Activated CD4-positive, alpha-beta T cell treated with anti-CD3 and anti-CD28 coated beads for 1 hour (primary cell): Measurements from ENCODE around the gene OBP2A.
A peak's percentile ranks its signal among the peaks of the same experiment; 100 is the strongest.
"Not testable (repeated sequence)": the region's sequence is repeated elsewhere in the genome, so short reads cannot be mapped to it uniquely, and the experiment has no call there.

ENCODE experiments used
- DNase-seq: peaks from one replicate; pipeline ENCODE4 v3.0.0-alpha.2; 2020

The OBP2A gene

DNA sequence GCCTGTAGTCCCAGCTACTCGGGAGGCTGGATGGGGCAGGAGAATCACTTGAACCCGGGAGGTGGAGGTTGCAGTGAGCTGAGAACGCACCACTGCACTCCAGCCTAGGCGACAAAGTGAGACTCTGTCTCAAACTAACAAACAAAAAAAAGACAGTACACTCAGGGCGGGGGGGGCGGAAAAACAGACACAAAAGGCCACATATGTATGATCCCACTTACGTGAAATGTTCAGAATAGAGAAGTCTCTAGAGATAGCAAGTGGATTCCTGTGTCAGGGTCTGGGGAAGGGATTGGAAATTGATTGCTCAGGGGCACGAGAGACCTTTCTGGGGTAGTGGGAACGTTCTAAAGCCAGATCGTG, 33.7 kb upstream of the OBP2A start:
- no peak for DNase-seq

DNA sequence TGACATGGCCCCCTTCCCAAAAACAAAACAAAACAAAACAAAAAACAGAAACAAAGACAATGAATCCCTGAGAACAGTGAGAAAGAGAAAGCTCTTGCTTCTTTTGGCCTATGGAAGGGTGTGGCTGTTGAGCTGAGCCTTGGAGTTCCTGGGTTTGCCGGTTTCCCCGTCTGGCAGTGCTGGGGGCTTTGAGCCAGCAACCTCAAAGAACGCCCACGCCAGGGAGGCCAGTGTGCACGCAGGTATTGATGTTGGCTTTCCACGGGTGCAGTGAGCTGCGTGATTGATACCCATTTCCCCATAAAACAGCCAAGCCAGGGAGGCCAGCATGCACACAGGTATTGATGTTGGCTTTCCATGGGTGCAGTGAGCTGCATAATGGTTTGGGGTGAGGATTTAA, 33.0 kb upstream of the OBP2A start:
- DNase-seq = no peak

DNA sequence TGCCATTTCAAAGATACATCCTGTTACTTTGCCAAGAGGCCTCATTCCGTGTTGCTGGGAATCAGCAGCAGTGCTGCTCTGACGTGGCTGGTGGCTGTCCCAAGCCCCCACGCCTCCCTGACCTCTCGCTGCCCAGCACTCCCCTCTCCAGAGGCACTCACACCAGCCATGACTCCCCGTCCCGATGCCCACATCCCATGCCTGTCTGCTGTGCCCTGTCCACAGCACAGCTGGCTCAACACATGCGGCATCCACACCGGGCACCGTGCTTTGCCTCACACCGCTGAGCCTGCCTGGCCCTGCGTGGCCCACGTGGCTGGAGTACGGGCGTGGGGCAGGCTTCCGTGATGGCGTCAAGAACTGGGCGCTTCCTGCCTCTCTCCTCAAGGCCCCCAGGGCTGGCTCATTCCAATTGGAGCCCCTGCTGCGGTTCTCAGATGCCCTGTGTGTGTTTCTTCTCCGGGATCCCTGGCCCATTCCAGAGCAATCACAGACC, 32.5 kb upstream of the OBP2A start:
- DNase-seq = no peak

DNA sequence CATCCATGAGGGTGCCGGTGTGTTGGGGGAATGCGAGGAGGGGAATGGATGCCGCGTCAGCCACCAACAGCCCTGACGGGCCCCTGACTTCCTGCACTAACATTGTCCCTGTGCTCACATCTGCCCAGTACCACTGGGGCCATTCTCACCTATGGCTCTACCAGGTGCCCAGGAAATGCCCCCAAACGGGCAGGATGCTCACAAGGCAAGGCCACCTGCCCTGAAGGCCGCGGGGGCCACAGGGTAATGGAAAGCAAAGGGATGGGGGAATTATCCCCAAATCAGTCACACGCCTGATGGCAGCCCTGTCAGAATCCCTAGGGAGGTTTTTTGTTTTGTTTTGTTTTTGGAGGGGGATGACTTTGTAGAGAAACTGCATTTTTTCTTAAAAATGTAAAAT, 32.0 kb upstream of the OBP2A start:
- DNase-seq = not testable (repeated sequence)

DNA sequence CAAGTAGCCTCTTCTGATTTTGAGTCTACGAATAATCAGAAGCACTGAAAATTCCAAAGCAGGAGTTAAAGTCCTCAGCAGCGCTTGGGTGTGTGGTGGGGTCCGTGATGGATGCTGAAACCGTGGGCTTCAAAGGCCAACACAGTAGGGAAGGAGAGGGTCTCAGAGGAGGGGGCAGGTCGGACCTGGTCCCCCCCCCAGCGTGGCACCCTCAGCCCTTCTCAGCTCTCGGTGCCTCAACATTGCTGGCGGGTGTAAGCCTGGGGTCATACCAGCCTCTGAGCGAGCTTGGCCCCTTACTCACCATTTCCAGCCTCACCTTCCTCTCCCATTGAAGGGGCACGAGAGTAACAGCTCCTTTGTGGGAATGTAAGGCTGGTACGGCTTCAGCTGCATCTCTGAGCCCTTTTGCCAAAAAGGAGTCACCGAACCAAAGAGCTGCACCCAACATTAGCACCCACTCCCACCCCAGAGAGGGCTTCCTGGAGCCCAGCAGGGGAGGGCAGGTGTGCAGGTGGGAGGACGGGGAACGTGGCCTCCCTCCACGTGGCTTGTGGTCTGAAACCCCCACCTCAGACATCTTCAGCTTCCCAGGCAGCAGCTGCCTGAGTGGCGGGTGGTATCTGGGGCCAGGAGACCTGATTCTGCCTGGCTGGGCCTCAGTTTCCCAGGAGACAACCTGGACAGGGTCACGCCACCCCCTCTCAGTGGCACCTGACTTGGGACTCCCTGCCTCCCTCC, 31.4 kb upstream of the OBP2A start:
- DNase-seq = no peak

DNA sequence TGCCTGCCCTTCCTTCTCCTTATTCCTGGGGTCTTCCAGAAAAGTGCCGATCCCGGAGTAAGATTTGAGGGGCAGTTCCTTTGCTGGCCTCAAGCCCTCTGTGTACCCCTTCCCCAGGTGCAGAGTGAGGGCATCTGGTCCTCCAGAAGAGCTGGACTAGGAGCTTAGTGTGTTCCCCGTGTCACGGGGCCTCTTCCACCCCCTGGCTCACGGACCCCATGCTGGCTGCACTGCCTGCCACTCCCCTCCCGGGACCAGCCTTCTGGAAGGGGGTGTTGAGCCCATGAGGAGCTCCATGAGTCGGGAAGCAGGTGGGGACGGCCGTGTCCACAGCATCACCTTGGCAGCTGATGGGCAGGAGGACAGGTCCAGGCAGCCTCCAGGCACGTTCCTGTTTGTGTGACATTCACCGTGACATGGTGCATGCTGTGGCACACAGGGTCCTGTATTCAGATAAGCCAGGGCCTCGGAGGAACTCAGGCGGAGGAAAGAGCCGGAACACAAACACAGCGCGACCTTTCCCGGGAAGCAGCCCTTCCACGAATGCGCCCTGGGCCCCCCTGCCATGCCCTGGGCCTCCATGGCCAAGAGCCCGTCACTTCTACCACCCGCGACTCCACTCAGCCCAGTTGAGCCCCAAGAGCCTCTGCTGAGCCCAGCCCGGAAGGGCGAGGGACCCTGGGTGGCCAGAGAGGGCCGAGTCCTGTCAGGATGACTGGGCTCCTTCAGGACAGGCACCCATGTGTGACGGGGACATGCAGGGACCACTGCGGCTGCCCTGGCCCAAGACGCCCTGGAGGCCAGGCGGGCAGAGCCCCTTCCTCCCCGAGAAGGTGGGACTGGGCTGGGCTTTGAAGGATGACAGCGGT, 30.6 kb upstream of the OBP2A start:
- DNase-seq = no peak

DNA sequence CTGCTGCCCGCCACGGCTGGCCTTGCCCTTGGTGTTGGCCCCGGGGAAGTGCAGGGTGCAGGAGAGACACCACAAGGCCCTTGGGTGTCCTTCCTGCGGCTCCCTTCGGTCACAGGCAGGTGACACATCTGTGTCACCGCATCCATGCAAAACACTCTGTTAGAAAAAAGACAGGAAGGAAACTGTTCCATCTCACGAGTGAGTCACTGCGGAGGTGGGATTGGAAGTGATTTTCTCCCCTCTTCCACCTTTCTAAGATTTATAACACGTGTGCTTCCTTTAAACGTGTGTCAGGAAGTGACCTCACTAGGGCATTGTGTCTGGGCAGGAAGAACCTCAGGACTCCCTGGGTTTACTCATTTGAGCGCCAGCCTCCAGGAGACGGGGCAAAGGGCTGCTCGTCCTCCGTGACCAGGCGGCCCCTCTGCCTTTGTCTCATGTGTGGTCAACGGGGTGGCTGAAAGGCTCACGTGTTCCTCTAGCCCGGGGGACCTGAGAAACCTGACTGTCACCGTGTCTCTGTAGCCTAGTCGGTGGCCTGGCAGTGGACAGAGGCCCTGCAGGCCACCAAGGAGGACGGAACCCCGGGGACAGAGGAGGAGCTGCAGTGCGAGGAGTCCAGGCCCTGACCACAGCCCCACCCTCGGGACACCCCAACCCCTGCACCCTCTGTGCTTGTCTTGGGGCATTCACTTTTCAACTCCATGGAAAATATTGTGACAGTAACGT, 29.6 kb upstream of the OBP2A start:
- DNase-seq = no peak

DNA sequence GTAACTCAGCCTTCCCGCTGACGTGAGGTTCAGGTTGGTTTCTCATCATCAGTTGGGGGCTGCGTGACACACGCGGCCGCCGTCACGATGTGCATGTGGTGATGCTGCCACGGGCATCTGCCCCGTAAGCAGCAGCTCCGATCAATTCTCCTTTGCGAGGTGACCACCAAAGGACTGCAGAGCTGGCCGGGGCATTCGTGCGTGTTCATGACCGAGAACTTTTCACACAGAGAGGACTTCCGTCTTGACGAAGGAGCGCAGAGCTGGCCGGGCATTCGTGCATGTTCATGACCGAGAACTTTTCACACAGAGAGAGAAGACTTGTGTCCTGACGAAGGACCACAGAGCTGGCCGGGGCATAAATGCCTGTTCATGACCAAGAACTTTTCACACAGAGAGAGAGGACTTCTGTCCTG, 28.5 kb upstream of the OBP2A start:
- no peak for DNase-seq

DNA sequence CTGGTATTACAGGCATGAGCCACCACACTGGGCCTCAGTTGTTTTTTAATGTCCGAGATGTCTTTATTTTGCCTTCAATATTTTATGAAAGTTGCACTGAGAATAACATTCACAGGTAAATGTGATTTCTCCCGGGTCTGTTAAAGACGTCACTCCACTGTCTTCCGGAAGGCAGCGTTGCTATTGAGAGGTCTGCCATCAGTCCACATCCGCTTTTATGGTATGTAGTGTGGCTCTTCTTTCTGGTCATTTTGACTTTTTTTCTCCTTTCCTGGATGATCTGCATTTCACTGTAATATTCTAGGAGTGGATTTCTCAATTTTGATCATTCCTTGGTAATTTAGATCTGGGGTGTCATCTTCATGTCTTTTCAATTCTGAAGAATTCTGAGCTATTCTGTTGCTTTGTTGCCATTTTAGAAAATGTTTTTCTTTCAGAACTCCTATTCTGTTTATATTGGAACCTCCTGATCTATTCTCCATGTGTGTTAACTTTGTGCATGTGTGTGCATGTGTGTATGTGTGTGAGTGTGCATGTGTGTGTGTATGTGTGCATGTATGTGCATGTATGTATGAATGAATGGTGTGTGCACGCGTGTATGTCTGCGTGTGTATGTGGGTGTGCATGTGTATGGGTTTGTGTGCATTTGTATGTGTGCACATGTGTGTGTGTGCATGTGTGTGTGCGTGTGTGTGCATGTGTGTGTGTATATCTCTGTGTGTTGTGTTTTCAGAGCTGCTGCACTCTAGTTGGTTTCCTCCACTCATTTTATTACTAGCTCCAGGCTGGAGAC, 26.6 kb upstream of the OBP2A start:
- DNase-seq = no peak

DNA sequence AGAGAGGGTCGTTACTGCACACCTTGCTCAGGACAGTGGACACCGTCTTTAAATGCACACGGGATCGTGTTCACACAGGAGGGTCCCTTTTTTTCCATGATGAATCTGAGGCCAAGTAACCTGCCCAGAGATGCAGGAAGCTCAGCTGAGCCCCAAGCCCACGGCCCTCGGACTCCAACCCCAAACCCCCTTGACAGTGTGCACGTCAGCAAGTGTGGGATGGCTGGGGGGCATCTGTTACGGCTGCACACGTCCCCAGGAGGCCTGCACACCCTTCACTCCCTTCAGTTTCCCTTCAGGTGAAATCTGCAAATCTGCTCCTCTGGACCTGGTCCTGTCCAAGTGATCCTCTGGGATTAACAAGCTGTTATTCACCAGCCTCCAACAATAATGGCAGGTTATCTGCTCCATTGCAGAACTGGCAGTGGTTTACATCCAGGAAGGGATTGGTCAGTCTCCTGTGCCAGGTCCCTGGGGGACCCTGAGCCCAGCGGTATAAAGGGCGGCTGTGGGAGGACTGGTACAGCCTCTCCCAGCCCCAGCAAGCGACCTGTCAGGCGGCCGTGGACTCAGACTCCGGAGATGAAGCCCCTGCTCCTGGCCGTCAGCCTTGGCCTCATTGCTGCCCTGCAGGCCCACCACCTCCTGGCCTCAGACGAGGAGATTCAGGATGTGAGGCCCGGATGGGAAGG, 24.9 kb upstream of the OBP2A start, which contains the start of gene LCN1:
TSS of gene LCN1 (plus strand) at position 525 of the 692 bp plus-strand sequence. CDS start at position 583, 58 bp downstream.
- no peak for DNase-seq

DNA sequence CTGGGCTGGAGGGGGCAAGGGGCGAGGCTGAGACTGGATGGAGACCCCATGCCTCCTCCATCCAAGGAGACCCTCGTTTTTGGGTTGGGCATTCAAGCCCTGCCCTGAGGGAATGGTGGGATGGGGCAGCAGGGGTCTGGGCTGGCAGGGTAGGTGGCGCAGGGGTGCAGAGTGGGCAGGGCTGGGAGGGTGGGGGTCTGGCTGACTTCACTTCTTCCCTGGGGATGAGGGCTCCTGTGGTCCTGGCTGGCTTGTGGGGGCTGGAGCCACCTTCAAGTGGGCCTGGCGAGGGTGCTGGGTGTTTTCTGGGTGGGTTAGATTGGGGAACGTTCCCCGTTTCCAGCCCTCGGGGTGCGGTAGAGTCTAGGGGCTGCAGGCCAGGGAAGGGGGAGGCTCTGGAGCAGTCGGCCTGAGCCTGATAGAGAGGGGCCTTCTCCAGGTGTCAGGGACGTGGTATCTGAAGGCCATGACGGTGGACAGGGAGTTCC, 24.3 kb upstream of the OBP2A start:
- DNase-seq = no peak

DNA sequence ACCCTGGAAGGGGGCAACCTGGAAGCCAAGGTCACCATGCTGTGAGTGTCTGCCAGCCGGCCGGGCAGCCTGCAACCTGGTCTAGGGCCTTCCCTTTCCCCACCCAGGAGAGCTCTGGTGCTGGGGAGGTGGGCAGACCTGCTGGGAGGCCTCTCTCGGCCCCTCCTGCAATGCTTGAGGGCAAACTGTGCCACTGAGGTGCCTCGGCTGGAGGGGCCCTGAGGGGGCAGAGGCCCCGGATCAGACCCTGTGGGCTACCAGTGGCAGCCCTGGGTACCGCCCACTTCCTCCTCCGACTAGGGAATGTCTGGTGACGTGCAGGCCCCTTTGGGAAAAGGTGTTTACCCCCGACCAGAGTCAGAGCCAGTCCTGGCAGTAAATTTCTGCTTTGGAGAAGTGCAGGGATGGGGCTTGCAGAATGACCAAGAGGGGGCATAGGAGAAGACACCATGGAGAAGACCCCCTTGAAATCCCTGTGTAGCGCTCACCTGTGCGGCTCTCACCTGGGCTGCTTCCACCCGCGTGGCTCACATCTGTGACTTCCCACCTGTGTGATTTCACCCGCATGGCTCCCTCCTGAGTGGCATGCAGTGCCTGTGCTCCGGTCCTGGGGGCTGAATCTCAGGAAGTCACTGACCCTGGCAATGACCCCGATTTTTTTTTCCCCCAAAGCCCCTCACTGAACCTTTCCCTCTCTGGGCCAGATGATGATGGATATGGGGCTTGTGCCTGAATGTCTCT, 23.6 kb upstream of the OBP2A start:
- DNase-seq = peak; percentile 3

DNA sequence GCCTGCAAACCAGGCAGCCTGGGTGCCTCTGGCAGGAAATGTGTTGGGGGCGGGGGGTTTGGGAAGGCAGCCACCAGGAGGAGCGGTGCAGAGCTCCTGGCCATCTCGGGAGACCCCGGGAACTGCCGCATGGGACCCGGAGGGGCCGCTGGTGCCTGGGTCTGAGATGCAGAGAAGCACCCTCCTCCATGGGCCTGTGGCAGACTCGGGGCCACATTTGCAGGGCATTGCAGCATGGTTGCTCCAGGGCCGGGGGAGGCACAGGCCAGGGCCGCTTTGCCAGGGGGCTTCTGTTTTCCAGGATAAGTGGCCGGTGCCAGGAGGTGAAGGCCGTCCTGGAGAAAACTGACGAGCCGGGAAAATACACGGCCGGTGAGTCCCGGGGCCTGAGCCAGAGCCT, 23.0 kb upstream of the OBP2A start:
- no peak for DNase-seq

DNA sequence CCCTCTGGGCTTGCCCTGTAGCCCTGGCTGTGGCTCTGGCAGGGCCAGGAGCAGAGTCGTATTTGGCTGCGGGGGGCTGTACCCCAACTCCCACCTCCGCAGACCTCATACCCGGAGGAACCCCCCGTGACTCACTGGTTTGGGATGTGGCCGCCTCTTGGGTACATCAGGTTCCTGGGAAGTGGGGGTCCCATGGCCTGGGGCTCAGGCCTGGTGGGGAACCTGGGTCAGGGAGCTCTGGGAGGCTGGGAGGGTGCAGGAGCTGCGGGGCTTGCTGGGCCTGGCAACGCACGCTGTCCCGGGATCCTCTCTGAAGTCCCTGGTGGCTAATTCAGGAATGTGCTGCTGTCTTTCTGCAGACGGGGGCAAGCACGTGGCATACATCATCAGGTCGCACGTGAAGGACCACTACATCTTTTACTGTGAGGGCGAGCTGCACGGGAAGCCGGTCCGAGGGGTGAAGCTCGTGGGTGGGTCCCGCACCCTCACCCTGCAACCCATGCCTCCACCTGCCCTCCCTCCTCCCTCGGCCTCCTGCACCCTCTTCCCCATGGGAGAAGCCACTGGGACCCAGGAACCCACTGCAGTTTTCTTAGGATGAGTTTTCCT, 22.3 kb upstream of the OBP2A start:
- peak; percentile 4 for DNase-seq

DNA sequence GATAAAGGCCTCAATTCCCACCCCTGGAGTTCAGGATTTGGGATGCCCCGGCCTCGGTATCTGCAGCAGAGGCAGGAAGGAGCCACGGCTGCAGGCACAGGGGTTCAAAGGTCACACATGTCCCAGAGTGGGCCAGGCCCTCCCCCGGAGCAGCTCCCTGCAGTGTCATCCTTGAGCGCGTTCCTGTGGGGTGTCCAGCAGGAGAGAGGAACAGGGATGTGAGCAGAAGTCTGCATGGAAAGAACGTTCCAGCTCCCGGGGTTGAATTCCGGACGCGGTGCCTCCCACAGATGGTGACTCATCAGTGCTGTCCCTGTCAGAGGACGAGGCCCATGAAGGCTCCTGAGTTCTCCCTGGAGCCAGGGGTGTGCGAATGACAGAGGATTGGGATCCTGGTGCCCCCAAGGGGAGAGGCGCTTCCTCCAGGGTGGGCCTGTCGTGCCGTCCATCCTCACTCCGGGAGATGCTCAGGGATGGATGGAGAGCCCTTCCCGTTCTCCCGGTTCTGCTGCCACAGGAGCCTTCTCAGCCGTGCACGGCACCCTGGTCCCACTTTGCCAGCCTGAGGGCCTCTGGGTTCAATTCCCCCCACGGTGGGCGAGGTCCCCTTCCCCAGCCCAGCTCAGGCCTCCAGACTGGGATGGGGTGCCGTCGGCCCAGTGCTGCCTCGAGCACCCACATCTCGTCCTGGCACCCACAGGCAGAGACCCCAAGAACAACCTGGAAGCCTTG, 21.6 kb upstream of the OBP2A start:
- DNase-seq = no peak

DNA sequence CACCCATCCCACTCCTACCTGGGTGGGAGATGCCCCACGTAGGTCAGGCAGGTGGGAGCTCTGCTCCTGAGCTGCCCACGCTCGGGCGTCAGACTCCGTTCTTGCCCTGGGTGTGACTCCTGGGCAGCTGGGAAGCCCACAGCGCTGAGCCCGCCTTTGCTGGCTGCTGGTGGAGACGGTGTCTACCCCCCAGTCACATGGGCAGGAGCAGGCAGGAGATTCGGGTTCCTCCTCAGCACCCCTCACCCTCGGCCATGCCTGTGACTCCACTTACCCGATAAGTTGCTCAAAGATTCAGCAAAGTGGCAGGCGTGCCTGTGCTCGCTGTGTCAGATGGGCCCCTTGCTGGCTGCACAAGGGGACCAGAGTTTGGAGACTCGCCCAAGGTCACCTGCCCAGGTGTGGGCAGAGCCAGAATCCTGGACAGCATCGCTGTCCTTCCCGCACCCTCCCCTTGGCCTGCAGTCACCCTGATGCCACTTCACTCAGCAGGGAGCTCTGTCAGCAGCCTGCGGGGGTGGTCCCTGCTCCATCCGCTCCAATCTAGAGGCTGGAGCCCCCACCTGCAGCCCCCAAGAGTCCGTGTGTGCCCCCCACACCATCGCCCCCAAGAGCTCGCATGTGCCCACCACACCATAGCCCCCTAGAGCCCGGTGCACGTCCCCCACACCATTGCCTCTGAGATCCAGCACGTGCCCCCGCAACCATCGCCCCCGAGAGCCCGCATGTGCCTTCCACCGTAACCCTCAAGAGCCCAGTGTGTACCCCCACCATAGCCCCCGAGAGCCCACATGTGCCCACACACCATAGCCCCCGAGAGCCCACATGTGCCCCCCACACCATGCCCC, 20.5 kb upstream of the OBP2A start:
- DNase-seq = no peak

DNA sequence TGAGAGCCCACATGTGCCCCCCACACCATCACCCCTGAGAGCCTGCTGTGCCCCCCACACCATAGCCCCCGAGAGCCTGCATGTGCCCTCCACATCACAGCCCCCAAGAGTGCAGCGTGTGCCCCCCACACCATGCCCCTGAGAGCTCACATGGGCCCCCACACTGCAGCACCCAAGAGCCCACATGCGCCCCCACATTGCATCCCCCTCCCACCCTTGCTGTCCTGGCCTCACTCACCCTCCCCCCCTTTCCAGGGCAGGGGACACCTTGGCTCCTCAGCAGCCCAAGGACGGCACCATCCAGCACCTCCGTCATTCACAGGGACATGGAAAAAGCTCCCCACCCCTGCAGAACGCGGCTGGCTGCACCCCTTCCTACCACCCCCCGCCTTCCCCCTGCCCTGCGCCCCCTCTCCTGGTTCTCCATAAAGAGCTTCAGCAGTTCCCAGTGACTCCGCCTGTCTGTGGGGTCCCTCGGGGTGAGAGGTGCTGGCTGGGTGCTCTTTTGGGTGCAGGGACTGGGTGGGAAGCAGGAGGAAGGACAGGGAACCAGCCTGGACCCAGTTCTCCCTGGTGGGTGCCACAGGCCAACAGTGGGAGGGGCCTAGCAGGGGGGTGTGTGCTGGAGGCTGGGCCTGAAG, 19.7 kb upstream of the OBP2A start:
- no peak for DNase-seq
